ENCODE data around the gene HKDC1.
"Not testable (repeated sequence)": the region's sequence is repeated elsewhere in the genome, so short reads cannot be mapped to it uniquely, and the experiment has no call there.

Gene HKDC1

GRCh38 chr10:69220041-69220451 lies at the start of gene HKDC1:
HKDC1 (plus strand) TSS chr10:69220332; CDS start chr10:69220436, 104 bp downstream.
- no peaks in the 10 kb centered on the region for H3K36me3 ChIP-seq (ENCODE audit: insufficient read depth, low read depth, low read length)
- H3K27me3 ChIP-seq (ENCODE audit: insufficient read depth, low read length): no peaks in the 10 kb centered on the region
- H3K4me3 ChIP-seq (ENCODE audit: low read length): no peak within 1 kb of the TSS
- peaks cover 4% of the 10 kb centered on the region; the same call in 1 of the 2 replicates for H3K4me1 ChIP-seq (ENCODE audit: insufficient read depth, low read length)
- no peak within 1 kb of the TSS for H3K27ac ChIP-seq (ENCODE audit: low read length)
- H3K9me3 ChIP-seq (ENCODE audit: insufficient read depth, low read depth, low read length): no peaks in the 10 kb centered on the region
- no peak within 1 kb of the TSS for H3K9ac ChIP-seq (ENCODE audit: low read depth, low read length)

GRCh38 chr10:69172241-69172982 lies 47.7 kb upstream of the HKDC1 start:
- H3K4me1 ChIP-seq (ENCODE audit: insufficient read depth, low read length): no peaks in the 10 kb centered on the region
- H3K9ac ChIP-seq (ENCODE audit: low read depth, low read length): no peak overlapping the region
- no peaks in the 10 kb centered on the region for H3K27me3 ChIP-seq (ENCODE audit: insufficient read depth, low read length)
- no peak overlapping the region for H3K27ac ChIP-seq (ENCODE audit: low read length)
- no peak overlapping the region for H3K4me3 ChIP-seq (ENCODE audit: low read length)
- H3K36me3 ChIP-seq (ENCODE audit: insufficient read depth, low read depth, low read length): peaks cover 39% of the 10 kb centered on the region
- no peaks in the 10 kb centered on the region for H3K9me3 ChIP-seq (ENCODE audit: insufficient read depth, low read depth, low read length)

- not testable (repeated sequence) for H3K9ac ChIP-seq (ENCODE audit: low read depth, low read length); H3K4me3 ChIP-seq (ENCODE audit: low read length); H3K27me3 ChIP-seq (ENCODE audit: insufficient read depth, low read length); H3K27ac ChIP-seq (ENCODE audit: low read length); H3K9me3 ChIP-seq (ENCODE audit: insufficient read depth, low read depth, low read length); H3K4me1 ChIP-seq (ENCODE audit: insufficient read depth, low read length)
- peaks cover 23% of the 10 kb centered on the region; the same call in 1 of the 2 replicates for H3K36me3 ChIP-seq (ENCODE audit: insufficient read depth, low read depth, low read length)
Measured at GRCh38 chr10:69175326-69175725, 44.8 kb upstream of the HKDC1 start.

- no peaks in the 10 kb centered on the region for H3K9me3 ChIP-seq (ENCODE audit: insufficient read depth, low read depth, low read length)
- H3K27ac ChIP-seq (ENCODE audit: low read length): no peak overlapping the region
- H3K9ac ChIP-seq (ENCODE audit: low read depth, low read length): no peak overlapping the region
- no peak overlapping the region for H3K4me3 ChIP-seq (ENCODE audit: low read length)
- peaks cover 8% of the 10 kb centered on the region; the same call in 1 of the 2 replicates for H3K36me3 ChIP-seq (ENCODE audit: insufficient read depth, low read depth, low read length)
- H3K27me3 ChIP-seq (ENCODE audit: insufficient read depth, low read length): no peaks in the 10 kb centered on the region
- no peaks in the 10 kb centered on the region for H3K4me1 ChIP-seq (ENCODE audit: insufficient read depth, low read length)
Measured at GRCh38 chr10:69176823-69177222, 43.3 kb upstream of the HKDC1 start.

GRCh38 chr10:69179089-69179742 lies 40.9 kb upstream of the HKDC1 start:
- Histone ChIP-seq H3K4me3 (ENCODE audit: low read length) (peak overlapping the region; percentile 92), H3K4me1 (ENCODE audit: insufficient read depth, low read length) (no peaks in the 10 kb centered on the region), H3K9me3 (ENCODE audit: insufficient read depth, low read depth, low read length) (no peaks in the 10 kb centered on the region), H3K27me3 (ENCODE audit: insufficient read depth, low read length) (no peaks in the 10 kb centered on the region), H3K36me3 (ENCODE audit: insufficient read depth, low read depth, low read length) (peaks cover 9% of the 10 kb centered on the region), H3K27ac (ENCODE audit: low read length) (peak overlapping the region; percentile 72), H3K9ac (ENCODE audit: low read depth, low read length) (peak overlapping the region; percentile 94)

GRCh38 chr10:69179743-69180524 lies 40.2 kb upstream of the HKDC1 start, which contains the start of gene SUPV3L1:
SUPV3L1 (plus strand) TSS chr10:69180234; CDS start chr10:69180292, 58 bp downstream.
- H3K27ac ChIP-seq (ENCODE audit: low read length): peak within 1 kb of the TSS; percentile 72
- H3K9ac ChIP-seq (ENCODE audit: low read depth, low read length): peak within 1 kb of the TSS; percentile 94
- H3K4me3 ChIP-seq (ENCODE audit: low read length): peak within 1 kb of the TSS; percentile 92
- H3K36me3 ChIP-seq (ENCODE audit: insufficient read depth, low read depth, low read length): peaks cover 15% of the 10 kb centered on the region
- H3K9me3 ChIP-seq (ENCODE audit: insufficient read depth, low read depth, low read length): no peaks in the 10 kb centered on the region
- H3K4me1 ChIP-seq (ENCODE audit: insufficient read depth, low read length): no peaks in the 10 kb centered on the region
- H3K27me3 ChIP-seq (ENCODE audit: insufficient read depth, low read length): no peaks in the 10 kb centered on the region

GRCh38 chr10:69180525-69181204 lies 39.5 kb upstream of the HKDC1 start:
- Histone ChIP-seq H3K4me1 (ENCODE audit: insufficient read depth, low read length) (no peaks in the 10 kb centered on the region), H3K9me3 (ENCODE audit: insufficient read depth, low read depth, low read length) (no peaks in the 10 kb centered on the region), H3K36me3 (ENCODE audit: insufficient read depth, low read depth, low read length) (peaks cover 19% of the 10 kb centered on the region), H3K9ac (ENCODE audit: low read depth, low read length) (peak overlapping the region; percentile 94), H3K4me3 (ENCODE audit: low read length) (peak overlapping the region; percentile 92), H3K27me3 (ENCODE audit: insufficient read depth, low read length) (no peaks in the 10 kb centered on the region), H3K27ac (ENCODE audit: low read length) (peak overlapping the region; percentile 9)

- Histone ChIP-seq H3K9ac (ENCODE audit: low read depth, low read length) (peak overlapping the region; percentile 94), H3K4me3 (ENCODE audit: low read length) (peak overlapping the region; percentile 92), H3K27ac (ENCODE audit: low read length) (no peak overlapping the region)
Measured at GRCh38 chr10:69181433-69181832, 38.7 kb upstream of the HKDC1 start.

GRCh38 chr10:69182005-69182404 lies 38.1 kb upstream of the HKDC1 start:
- H3K9me3 ChIP-seq (ENCODE audit: insufficient read depth, low read depth, low read length): no peaks in the 10 kb centered on the region
- no peaks in the 10 kb centered on the region for H3K4me1 ChIP-seq (ENCODE audit: insufficient read depth, low read length)
- H3K4me3 ChIP-seq (ENCODE audit: low read length): no peak overlapping the region
- H3K9ac ChIP-seq (ENCODE audit: low read depth, low read length): no peak overlapping the region
- H3K27ac ChIP-seq (ENCODE audit: low read length): no peak overlapping the region
- no peaks in the 10 kb centered on the region for H3K27me3 ChIP-seq (ENCODE audit: insufficient read depth, low read length)
- peaks cover 32% of the 10 kb centered on the region for H3K36me3 ChIP-seq (ENCODE audit: insufficient read depth, low read depth, low read length)

More at GRCh38 chr10:69181433-69181832, 38.7 kb upstream of the HKDC1 start:
- no peaks in the 10 kb centered on the region for H3K4me1 ChIP-seq (ENCODE audit: insufficient read depth, low read length)
- no peaks in the 10 kb centered on the region for H3K27me3 ChIP-seq (ENCODE audit: insufficient read depth, low read length)
- no peaks in the 10 kb centered on the region for H3K9me3 ChIP-seq (ENCODE audit: insufficient read depth, low read depth, low read length)
- H3K36me3 ChIP-seq (ENCODE audit: insufficient read depth, low read depth, low read length): peaks cover 26% of the 10 kb centered on the region

- Histone ChIP-seq H3K27me3 (ENCODE audit: insufficient read depth, low read length) (no peaks in the 10 kb centered on the region), H3K9me3 (ENCODE audit: insufficient read depth, low read depth, low read length) (no peaks in the 10 kb centered on the region), H3K27ac (ENCODE audit: low read length) (no peak overlapping the region), H3K36me3 (ENCODE audit: insufficient read depth, low read depth, low read length) (peaks cover 74% of the 10 kb centered on the region), H3K4me1 (ENCODE audit: insufficient read depth, low read length) (no peaks in the 10 kb centered on the region), H3K9ac (ENCODE audit: low read depth, low read length) (no peak overlapping the region), H3K4me3 (ENCODE audit: low read length) (no peak overlapping the region)
Measured at GRCh38 chr10:69186524-69186923, 33.6 kb upstream of the HKDC1 start.

GRCh38 chr10:69201045-69201444 lies 19.1 kb upstream of the HKDC1 start:
- Histone ChIP-seq H3K4me3 (ENCODE audit: low read length) (no peak overlapping the region), H3K9ac (ENCODE audit: low read depth, low read length) (no peak overlapping the region), H3K4me1 (ENCODE audit: insufficient read depth, low read length) (no peaks in the 10 kb centered on the region), H3K36me3 (ENCODE audit: insufficient read depth, low read depth, low read length) (peaks cover 79% of the 10 kb centered on the region), H3K27ac (ENCODE audit: low read length) (no peak overlapping the region), H3K9me3 (ENCODE audit: insufficient read depth, low read depth, low read length) (no peaks in the 10 kb centered on the region), H3K27me3 (ENCODE audit: insufficient read depth, low read length) (no peaks in the 10 kb centered on the region)
